NCI-H2196 (cell line): ENCODE data around the gene CHRNA3.
"Not testable (repeated sequence)": the region's sequence is repeated elsewhere in the genome, so short reads cannot be mapped to it uniquely, and the experiment has no call there.

Source experiments
- DNase-seq: peaks from one replicate; lab custom pipeline; 2025; ENCODE audit not compliant: unreplicated experiment; lab: John Stamatoyannopoulos, UW

Gene CHRNA3

GRCh38 chr15:78563092-78563491, 57.7 kb downstream of the CHRNA3 start:
- DNase-seq, result no peak

DNA sequence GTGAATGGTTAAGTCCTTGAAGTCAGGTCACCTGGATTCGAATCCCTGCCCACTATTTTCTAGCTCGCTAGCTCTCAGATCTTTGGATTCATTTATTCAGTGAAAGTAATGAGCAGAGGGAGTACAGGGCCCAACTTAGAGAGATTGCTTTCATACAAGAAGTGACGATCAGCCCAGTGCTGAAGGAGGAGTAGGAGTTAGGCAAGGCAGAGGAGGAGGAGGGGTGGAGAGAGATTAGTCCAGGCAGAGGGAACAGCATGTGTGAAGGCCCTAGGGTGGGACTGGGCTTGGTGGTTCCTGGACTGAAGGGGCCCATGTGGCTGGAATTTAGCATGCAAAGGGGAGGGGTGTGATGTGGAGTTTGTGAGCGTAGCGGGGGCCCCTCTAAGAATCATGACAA, 59.3 kb downstream of the CHRNA3 start:
- DNase-seq, result no peak

DNA sequence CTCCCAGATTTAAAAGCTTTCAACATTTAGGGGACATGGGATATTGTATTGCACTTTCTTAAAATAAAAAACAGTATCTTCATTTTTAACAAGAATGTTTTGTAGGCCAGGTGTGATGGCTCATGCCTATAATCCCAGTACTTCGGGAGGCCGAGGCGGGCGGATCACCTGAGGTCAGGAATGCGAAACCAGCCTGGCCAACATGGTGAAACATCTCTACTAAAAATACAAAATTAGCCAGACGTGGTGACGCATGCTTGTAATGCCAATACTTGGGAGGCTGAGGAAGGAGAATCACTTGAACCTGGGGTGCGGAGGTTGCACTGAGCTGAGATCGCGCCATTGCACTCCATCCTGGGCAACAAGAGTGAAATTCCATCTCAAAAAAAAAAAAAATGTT, 60.6 kb downstream of the CHRNA3 start:
- DNase-seq, result not testable (repeated sequence)

DNA sequence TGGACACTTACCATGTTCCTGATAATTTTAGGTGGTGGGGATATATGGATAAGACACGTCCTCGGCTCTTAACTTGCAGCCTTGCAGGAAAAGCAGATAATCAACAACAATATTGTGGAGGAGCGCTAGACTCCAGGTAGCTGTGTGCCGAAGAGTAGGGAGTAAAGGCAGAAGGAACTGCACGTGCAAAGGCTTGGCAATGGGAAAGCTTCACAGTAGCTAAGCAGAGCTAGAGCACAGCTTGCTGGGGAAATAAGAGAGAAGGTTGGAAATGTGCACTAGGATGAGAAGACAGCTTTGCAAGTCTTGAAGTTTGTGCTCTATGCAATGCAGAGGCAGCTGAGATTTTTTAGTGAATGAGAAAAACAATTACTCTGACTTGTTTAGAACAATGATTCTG, 68.2 kb downstream of the CHRNA3 start:
- no peak for DNase-seq

DNA sequence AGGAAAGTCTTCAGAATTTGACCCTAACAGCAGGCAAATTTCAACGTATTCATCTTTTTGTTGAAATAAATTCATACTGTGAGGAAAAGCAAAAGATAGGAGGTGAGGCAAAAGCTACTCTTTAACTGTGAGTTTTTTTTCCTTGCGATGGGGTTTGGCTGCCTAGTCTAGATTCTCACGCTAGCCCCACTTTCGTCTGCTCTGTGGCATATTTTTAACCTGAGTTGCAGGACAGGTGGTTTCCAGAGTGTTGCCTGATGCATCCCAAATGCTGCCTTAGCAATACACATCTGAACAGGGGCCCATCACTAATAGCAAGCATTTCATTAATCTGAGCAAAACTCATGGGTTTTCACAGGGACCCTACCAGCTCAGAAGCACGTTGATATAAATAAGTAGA, 68.9 kb downstream of the CHRNA3 start:
- no peak for DNase-seq

- no peak for DNase-seq
Observed at GRCh38 chr15:78550815-78551214, 70.0 kb downstream of the CHRNA3 start.

DNA sequence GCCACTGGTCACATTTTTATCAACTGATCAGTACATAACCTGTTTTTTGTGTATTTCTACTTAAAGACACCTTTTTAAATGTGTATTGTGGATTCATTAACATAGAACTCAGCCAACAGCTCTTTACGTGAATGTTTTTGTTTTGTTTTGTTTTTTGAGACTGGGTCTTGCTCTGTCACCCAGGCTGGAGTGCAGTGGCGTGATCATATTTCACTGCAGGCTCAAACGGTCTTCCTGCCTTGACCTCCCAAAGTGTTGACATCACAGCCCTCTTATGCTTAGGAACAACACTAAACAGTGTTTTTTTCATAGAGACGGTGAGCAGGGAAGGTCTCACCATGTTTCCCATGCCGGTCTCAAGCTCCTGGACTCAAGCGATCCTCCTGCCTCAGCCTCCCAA, 70.6 kb downstream of the CHRNA3 start:
- no peak for DNase-seq
